Endothelial cell of umbilical vein (primary cell): ENCODE results near the gene PTPN6.

Source experiments
- CTCF ChIP-seq, 2 donors: IDR thresholded peaks; 1 replicate in 1 of 2; 2 replicates in 1 of 2; pipeline ENCODE4 v1.5.1; 2011; ENCODE audit warnings: low read length in 2 of 2, mild to moderate bottlenecking in 2 of 2, moderate library complexity in 2 of 2, control low read depth in 1 of 2, inconsistent platforms in 1 of 2, low read depth in 1 of 2; ENCODE audit not compliant: insufficient read depth in 1 of 2; ENCODE audit errors: extremely low read depth in 1 of 2
- EZH2 ChIP-seq: IDR thresholded peaks from 2 replicates; pipeline ENCODE4 v1.6.1; 2012; ENCODE audit warnings: borderline replicate concordance, low read depth, mild to moderate bottlenecking, moderate library complexity, low read length, inconsistent platforms; ENCODE audit not compliant: severe bottlenecking
- GATA2 ChIP-seq: IDR thresholded peaks from 2 replicates; pipeline ENCODE4 v1.7.0; 2011; ENCODE audit warnings: low read depth, mild to moderate bottlenecking, moderate library complexity, mixed read lengths, low read length; ENCODE audit not compliant: insufficient read length, insufficient read depth
- JUN ChIP-seq: IDR thresholded peaks from 2 replicates; pipeline ENCODE4 v1.6.1; 2011; ENCODE audit warnings: borderline replicate concordance, low read depth; ENCODE audit not compliant: insufficient read length, insufficient read depth
- MAX ChIP-seq: IDR thresholded peaks from 2 replicates; pipeline ENCODE4 v1.6.1; 2011; ENCODE audit not compliant: insufficient read depth, insufficient read length
- MYC ChIP-seq: IDR thresholded peaks from one replicate; pipeline ENCODE4 v1.6.1; 2011; ENCODE audit warnings: mild to moderate bottlenecking, low read depth, low read length
- POLR2A ChIP-seq: IDR thresholded peaks from 2 replicates; pipeline ENCODE4 v1.6.1; 2012; ENCODE audit warnings: low read depth, mild to moderate bottlenecking, control low read depth, low read length
- POLR2AphosphoS5 ChIP-seq: IDR thresholded peaks from 2 replicates; pipeline ENCODE4 v1.6.1; 2012; ENCODE audit warnings: low read depth, mild to moderate bottlenecking, control low read depth, low read length, moderate library complexity; ENCODE audit not compliant: insufficient read depth

- TF ChIP-seq POLR2A (no peak), CTCF (IDR thresholded peaks at IDR 0.05; ENCODE audit: extremely low read depth in 1 of 2, insufficient read depth in 1 of 2, low read depth in 1 of 2, low read length in 2 of 2) (no peak), JUN (no peak), POLR2AphosphoS5 (no peak), MAX (no peak), GATA2 (no peak), EZH2 (no peak), MYC (no peak)
Measured at GRCh38 chr12:6963016-6963731, 12.0 kb downstream of the PTPN6 start.
